ENCODE measurements around the gene HIC1.
"Not testable (repeated sequence)": the region's sequence is repeated elsewhere in the genome, so short reads cannot be mapped to it uniquely, and the experiment has no call there.

The HIC1 gene

GRCh38 chr17:2054512-2055291 is at the start of gene HIC1:
Gene HIC1 (plus strand): TSS chr17:2055103. CDS start chr17:2056691, 1,588 bp downstream.
- peak in 31 of 56 donors; percentile 15 to 74 (median 45) for DNase-seq

DNA sequence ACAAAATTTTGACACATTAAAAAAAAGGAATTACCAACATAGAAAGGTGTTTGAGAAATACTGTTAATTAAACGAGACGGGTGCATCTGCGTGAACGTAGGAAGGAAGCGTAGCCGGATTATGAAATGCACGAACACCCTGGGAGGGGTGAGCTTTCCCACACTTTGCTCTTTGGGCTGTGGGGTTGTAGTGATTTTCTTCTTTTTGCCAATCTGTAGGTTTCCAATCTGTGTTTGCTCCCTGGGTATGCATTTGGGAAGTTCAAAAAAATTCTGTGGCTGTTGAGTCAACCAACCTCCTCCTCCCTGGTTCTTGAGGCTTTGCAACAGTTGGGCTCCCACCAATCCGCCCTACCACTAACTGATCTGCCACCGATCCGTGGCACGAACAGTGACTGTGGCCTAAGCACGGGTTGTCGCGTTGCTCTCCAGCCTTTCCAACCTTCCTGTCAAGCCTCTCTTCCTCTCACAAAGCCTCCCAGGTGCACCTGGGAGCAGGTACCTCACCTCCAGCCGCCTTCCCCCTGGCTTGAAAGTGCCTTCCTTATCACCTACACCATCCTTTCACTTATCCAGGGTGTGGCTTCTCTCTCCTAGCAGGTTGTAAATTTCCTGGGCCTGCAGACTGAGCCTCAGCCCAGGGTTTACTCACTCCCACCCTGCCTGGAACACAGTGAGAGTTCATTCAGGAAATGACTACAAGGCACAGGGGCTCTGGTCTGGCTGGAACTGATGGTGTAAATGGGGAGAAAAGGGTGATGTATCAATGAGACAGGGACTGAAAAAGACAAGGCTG is 46.4 kb upstream of the HIC1 start:
- DNase-seq: no peak

GRCh38 chr17:2009737-2010136 is 45.2 kb upstream of the HIC1 start:
- DNase-seq: no peak

- no peak for DNase-seq
Observed at GRCh38 chr17:2011411-2012371, 43.2 kb upstream of the HIC1 start.

DNA sequence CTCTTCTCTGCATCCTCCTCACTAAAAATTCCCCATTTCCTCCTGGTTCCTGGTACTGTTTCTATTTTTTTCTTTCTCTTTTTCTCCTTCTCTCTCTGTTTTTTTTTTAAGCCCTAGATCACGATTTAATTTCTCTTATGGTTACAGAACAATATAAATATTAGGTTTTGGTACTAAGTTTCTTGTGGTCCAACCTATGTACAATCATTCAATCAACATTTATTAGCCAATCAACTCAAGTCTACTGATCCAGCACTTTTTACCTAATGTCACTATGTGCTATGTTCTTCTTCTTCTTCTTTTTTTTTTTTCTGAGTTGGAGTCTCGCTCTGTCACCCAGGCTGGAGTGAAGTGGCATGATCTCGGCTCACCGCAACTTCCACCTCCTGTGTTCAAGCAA is 42.4 kb upstream of the HIC1 start:
- DNase-seq: no peak

DNA sequence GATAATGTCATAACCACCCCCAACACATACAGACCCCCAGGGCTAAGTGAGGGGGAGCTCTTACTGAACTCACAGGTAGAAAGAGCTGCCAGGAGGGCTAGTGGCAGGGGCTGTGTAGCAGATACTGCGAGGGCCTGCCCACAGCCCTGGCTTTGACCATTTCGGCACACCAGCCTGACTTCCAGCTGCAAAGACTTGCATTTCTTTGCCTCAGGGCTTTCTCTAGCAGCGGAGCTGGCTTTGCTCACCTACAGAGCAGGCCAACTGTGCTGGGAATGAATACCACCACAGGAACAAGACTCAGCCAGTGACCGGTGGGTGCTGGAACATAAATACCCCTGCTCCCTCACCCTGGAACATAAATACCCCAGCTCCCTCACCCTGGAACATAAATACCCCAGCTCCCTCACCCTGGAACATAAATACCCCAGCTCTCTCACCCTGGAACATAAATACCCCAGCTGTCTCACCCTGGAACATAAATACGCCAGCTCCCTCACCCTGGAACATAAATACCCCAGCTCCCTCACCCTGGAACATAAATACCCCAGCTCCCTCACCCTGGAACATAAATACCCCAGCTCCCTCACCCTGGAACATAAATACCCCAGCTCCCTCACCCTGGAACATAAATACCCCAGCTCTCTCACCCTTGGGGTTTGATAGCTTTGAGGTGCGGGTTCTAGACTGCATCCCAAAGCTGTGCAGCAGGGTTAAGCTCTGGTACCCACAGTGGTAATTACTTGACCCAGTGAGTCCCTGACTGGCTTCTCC is 41.5 kb upstream of the HIC1 start:
- DNase-seq: not testable (repeated sequence)

- DNase-seq: no peak
Observed at GRCh38 chr17:2013994-2014317, 40.9 kb upstream of the HIC1 start.

DNA sequence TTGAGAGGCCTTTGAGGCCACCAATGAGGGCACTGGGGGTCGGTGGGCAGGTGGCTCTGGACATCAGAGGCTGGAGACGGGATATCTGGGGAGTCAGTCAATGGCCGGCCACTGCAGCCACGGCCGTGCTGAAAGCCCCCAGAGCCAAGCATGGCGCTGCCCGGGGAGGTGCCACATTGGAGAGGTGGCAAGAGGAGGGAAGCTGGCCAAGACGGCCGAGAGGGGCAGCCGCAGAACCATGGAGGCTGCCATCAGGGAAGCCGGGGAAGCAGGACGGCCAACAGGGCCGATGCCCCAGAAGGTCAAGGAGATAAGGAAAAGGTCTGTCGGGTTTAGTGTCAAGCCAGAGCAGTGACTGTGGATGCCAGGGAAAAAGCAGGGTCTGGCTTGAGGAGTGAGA is 39.6 kb upstream of the HIC1 start:
- no peak for DNase-seq

- no peak for DNase-seq
Observed at GRCh38 chr17:2016494-2016893, 38.4 kb upstream of the HIC1 start.

GRCh38 chr17:2017274-2017941 is 37.5 kb upstream of the HIC1 start:
- DNase-seq: peak in 4 of 56 donors; percentile 22 to 34 (median 31)

DNA sequence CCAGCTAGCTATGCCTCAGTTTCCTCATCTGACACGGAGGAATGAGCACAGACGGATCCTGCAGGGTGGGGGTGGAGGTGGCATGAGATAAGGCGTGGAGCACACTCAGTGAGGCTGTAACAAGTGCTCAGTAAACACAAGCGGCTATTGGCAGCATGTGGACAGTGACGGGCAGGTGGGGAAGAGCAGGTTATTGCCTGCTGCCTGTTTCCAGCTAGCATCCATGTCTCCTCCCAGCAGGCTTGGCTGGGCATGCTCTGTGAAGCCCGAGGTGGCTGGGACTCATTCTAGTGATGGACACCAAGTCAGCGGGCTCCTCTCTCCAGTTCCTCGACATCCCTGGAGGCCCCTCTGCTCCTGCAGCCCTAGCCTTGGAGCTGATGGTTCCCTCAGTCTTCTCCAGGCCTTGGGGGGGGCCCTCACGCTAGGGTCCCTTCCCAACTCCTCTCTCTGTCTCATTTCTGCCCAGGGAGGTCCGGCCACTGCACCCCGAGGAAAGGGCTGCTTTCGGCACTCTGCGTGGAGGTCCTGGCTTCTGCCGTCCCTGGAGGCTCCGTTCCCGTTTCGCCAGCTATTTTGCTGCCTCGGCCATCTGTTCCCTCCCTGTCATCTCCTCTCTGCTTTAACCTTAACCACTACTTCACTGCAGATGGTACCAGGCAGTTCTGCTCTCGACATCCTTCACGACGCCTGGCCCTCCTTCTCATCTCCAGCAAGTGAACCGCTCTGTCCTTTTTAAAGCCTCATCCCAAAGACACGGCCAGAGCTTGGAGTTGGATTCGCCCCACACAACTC is 36.0 kb upstream of the HIC1 start:
- peak in 1 of 56 donors; percentile 38 for DNase-seq

GRCh38 chr17:2019723-2020122 is 35.2 kb upstream of the HIC1 start:
- no peak for DNase-seq

DNA sequence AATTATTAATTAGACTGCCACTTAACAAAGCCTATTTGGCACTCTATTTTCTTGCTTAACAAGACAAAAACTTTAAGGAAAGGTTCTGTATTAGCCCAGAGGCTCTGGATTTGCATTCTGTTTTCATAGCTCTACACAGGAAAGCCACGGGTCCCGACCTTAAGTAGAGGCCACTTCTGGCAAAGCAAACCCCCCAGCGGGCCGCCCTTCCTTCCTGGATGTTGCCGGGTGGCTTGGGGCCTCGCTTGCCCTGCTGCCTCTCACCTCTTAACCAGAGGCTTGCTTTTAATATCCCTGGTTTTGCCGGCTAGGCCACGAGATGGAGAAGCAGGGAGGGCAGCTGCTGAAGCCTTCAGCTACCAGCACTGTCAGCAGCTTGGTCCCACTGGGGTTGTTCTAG is 34.2 kb upstream of the HIC1 start:
- DNase-seq: no peak

DNA sequence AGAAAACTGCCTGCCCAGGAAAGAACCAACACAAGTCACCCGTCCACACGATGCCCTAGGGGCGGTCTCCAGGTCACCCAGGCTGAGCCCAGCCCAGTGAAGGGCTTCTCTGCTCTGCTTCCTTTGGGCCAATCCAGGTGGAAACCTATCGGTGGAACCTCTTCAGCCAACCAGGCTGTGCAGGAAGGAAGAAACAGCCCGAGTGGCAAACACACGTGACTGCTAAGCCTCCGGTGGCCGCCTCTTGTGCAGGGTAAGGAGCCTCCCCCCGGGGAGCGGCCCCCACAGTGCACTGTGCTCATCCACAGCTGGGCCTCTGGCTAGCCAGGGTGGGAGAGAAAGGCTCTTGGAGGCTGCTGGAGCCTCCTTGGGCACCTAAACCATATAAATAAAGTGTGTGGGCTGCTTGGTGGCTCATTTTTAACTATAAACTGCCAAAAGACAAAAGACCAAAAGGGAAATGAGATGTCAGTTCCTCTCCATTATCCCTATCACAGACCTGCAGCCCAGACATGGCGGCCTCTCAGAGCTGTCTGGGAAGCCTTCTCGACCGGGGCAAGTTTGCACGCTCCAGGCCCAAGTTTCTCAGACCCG is 32.2 kb upstream of the HIC1 start:
- DNase-seq: no peak

DNA sequence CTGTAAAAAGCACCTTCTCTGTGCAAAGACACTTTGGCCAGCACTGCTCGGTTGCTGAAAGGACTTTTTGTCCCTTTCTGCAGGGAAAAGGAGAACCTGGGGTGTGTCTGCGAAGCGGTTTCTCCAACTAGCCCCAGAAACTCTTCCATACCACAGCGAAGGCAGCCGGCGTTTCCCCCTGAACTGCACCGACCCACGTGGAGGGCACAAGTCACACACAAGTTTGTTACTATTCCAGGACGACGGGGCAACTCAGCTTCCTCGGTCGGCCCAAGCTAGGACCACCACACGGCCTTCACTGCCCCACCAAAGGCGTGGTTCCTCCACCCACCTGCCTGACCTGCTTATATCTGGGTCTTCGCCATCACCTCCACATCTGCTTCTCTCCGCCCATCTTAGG is 31.6 kb upstream of the HIC1 start:
- DNase-seq: no peak

- DNase-seq: peak in 6 of 56 donors; percentile 21 to 49 (median 28)
Observed at GRCh38 chr17:2023692-2024571, 31.0 kb upstream of the HIC1 start.

GRCh38 chr17:2024572-2025219 is 30.2 kb upstream of the HIC1 start:
- DNase-seq: no peak
